Measurements from ENCODE around the gene LRP1B.

- no peak for TF ChIP-seq POLR2A (IDR thresholded peaks at IDR 0.05)
- TF ChIP-seq CTCF (IDR thresholded peaks at IDR 0.05) = no peak
These were observed 1823.3 kb downstream of the LRP1B start for GRCh38 chr2:140307532-140307931.
